CD4-positive, alpha-beta T cell treated with Interleukin-6 at 100 ng/mL for 8 hours (primary cell): ENCODE measurements around the gene DHH.

Experiments used
- DNase-seq: peaks from one replicate; pipeline ENCODE4 v3.0.0-alpha.2; 2020; ENCODE audit warnings: mixed read lengths, low spot score

The DHH gene

DNA sequence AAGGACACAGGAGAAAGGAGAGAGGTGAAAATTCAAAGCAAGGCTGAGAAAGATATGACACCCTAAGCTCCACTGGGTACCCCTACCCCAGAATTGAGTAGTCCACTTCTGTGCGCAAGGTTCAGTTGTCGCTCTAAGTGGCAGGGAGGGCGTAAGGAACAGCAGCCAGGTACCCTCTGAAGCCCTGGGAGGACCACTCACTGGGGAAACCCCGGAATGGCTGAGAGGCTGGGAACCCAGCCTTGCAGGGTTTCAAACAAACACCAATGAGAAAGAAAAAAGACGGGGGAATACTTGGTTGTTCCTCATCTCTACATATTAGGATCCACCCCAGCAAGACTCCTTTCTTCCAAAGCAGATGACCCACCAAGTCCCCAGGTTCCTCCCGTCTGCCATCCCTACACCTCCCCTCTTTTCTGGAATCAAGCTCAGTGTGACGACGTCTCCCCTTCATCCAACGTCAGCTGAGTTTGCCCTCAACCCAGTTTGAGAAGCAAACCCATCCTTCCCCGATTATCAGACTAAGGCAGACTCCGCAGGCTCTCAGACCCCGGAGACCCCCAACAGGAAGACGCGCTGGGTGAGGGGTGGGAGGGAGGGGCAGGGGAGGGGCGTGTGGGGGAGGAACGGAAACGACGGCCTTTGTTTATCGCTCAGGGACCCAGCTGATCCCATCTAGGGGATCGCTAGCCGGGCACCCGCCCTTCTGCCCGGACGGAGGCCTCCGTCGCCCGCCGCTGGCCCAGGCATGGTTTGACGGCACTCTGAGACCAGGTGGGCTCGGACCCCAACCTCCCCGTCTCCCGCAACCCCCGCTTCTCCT is 15.3 kb upstream of the DHH start:
- peak; percentile 26 for DNase-seq

DNA sequence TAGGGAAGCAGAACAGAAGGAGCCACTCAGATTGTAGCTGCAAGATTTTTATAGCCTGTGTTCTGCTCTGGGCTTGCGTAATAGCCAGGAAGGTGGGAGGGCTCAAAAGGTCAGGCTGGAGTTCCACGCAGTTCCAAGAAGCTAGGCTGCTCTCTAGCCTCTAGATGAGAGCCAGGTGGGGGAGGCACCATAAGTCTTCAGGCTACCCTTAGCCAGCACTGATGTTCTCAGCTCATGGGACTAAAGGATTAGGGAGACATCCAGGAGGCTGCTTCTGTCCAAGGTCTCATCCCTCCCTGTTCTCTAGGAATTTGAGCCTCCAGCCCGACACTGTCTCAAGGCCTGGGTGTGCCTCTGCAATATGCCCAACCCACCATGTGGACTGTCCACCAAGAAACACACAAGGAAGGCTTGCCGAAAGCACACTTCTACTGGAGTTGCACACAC is 14.4 kb upstream of the DHH start:
- DNase-seq = no peak

GRCh38 chr12:49105504-49106084 is 11.0 kb upstream of the DHH start:
- no peak for DNase-seq

DNA sequence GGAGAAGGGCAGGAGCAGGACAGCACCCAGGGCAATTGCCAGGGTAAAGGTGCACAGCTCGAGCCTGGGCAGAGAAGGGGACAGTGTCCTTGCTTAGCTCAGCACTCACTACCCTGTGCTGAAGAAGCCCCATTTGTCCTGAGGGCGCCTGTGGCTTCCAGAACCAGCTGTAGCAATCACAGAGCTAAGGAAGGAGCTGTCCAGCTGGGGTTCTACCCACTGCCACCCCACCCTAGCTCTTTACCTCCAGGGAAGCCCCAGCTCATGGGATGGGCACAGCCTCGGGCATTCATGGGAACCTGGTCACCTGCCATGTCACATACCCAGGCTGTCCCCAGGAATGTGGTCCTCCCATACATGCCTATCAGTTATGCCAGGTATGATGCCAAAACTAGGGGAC is 10.2 kb upstream of the DHH start:
- no peak for DNase-seq

DNA sequence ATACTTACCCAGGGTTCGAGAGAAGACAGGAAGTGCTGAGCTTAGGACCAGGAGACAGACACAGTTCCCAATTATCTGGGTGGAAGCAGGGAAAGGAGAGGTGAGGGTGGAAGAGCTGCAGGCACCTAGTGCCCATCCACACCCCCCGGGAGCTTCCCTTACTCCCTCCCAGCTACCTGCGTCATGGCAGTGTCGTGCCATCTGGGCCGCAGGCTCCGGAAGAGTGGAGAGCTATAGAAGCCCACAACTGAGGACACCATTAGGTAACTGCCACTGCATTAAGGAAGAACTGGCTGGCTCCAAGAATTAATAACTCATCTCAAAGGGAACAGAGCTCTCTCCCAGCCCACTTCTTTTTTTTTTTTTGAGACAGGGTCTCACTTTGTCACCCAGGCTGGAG is 5.8 kb upstream of the DHH start:
- no peak for DNase-seq

GRCh38 chr12:49098703-49099102 is 4.1 kb upstream of the DHH start:
- no peak for DNase-seq

DNA sequence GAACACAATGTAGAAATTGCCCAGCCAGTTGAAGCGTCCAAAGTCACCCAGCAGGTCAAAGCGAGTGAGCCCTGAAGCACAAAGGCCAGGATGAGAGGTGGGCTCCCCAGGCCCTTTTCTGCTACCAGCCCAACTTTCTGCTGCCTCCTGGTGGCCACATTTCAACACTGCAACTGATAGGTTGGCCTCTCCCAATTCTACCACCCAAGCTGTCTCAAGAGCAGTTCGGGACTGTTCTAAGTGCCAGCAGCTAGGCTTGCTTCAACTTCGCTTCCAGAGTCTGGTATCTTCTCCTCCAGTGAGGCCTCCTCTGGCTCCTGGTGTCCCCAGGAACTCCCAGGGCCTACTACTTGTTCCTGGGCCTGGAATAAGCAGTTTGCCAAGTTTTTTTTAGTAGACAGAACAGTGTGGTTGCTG is 3.4 kb upstream of the DHH start:
- DNase-seq = peak; percentile 58

- DNase-seq = no peak
Observed at GRCh38 chr12:49097381-49097780, 2.8 kb upstream of the DHH start.

DNA sequence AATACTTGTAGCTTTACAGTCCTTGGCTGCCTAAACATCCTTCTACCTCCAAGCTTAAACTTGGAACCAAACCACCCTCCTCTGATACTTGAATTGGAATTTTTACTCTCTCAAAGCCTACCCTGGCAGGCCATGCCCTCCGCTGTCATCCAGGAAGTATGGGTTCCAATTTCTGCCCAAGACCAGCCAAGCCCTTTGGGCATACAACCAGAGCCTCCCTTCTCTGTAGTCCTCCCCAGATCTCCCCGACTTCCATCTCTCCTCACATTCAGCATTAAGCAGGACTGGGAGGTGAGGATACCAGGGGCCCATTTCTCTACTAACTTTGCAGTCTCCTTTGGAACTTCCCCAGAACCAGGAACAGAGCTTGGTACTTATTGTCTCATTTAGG is 369 bp upstream of the DHH start:
- DNase-seq = no peak

DNA sequence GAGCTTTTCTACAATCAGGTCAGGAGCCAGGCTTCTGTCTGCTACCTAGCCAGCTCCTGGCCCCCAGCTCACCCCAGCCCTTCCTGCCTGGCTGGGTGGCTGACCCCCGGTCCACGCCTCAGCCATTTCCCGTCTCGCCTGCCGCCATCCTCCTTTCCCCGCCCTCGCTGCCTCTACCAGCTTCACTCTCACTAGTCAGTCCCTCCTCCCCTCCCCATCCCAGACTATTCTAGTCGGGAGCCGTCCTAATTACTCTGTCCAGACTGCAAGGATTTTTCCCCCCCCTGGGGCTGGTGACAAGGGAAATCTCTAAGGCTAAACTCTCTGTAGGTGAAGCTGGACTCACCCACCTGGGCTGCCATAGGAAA is 825 bp downstream of the DHH start:
- DNase-seq = no peak

- DNase-seq = no peak
Observed at GRCh38 chr12:49092816-49093406, 1.7 kb downstream of the DHH start.

- peak; percentile 47 for DNase-seq
Observed at GRCh38 chr12:49092086-49092815, 2.4 kb downstream of the DHH start.

DNA sequence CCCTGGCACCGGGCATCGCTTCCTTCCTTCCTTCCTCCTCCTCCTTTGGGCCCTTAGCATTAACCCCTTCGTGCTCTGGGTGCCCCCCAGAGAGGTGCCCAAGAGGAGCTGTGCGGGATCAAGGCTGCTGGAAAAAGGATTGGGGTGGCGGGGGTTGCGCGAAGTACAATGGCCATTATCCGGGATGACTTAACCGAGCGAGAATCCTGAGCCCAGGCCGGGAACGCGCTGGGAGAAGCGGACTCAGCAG is 2.8 kb downstream of the DHH start:
- no peak for DNase-seq

- no peak for DNase-seq
Observed at GRCh38 chr12:49091056-49091835, 3.4 kb downstream of the DHH start.

GRCh38 chr12:49089821-49090773 is 4.5 kb downstream of the DHH start:
- peak; percentile 11 for DNase-seq

DNA sequence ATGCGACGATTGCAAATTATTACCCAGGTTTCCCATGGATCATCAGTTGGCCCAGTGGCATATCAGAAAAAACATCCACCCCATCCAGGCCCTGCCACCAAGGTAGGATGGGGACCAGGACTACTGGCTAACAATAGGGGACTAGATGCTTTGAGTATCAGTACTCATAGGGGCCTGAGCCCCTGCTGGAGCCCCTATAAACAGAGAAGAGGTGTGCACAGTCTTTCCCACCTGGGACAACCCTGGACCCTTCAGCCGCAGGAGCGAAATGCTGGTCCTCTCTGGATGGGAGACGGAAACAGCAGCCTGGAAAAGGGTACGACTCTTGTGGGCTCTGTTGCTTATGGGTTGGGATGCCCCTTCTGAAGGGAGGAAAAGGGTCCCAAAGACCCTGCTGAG is 5.7 kb downstream of the DHH start:
- no peak for DNase-seq

DNA sequence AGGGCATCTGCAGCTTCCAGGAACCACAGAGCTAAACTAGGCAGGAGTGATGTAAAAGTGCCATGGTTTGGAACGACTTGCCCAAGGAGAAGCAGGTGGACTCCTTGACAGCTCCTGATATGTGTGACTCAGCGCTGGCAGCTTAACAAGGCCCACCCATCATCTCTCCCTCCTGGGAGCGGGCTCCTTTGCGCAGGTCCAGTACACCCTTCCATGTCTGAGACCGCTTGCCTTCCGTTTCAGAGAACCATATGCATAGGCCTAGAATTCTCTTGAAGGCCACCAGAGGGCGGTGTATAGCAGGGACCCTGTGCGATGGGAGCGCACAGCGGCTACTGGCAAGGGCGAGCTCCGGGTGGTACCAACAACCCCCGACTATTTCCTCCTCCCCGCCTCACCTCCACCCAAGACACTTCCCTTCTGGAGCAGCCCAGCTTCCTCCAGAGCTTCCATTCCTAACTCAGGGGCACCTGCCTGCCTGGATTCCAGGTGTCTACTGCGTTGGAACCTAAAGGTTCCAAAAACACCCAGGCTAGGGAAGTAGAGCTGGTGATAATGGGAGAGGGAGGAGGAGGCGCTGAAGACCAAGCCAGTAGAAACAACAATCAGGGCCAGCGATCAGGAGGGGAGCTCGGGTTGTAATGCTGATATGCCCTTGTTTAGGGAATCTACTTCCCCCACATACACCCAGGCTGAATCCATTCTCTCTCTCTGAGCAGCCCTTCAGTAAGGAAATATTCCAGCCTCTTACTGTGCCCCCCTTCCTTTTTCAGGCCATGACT is 6.3 kb downstream of the DHH start:
- peak; percentile 80 for DNase-seq

GRCh38 chr12:49086116-49086515 is 8.5 kb downstream of the DHH start:
- no peak for DNase-seq

DNA sequence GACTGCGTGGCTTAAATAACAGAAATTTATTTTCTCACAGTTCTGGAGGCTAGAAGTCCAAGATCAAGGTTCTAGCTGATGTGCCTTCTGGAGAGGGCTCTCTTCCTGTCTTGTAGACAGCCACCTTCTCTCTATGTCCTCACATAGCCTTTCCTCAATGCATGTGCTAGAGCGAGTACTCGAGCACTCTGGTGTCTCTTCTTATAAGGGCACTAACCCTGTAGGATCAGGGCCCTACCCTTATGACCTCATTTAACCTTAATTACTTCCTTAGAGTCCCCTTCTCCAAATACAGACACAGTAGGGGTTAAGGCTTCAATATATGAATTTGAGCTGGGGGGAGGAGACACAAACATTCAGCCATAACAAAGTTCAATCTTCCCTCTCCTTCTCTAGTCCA is 10.2 kb downstream of the DHH start:
- no peak for DNase-seq

DNA sequence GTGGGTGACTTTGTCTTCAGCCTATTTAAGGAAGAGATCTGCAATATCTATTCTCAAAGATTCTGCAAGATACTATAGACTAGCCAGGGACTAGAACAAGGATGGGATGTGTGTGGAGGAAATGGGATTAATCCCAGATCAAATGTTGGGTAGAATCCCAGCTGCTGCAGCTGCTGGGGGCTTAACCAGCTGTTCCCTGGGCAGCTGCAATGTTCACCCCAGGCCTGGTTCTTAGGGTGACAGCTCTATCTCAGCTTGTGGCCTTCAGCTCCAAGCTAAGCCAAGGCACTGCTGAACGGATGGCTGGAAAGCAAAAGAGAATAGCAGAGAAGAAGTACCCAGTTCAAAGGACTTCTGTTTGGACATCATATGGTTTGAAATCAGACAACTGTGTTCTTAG is 14.8 kb downstream of the DHH start:
- DNase-seq = no peak
